GM12801 (cell line): ENCODE results near the gene DCDC1.

Experiments
- CTCF ChIP-seq: IDR thresholded peaks from one replicate; pipeline ENCODE4 v1.5.1; 2011; ENCODE audit warnings: control low read depth; ENCODE audit not compliant: insufficient read length; ENCODE audit errors: extremely low read depth

The DCDC1 gene

GRCh38 chr11:30859669-30860068 lies 509.9 kb downstream of the DCDC1 start:
- no peak for TF ChIP-seq CTCF

GRCh38 chr11:30855383-30856006 lies 514.0 kb downstream of the DCDC1 start:
- no peak for TF ChIP-seq CTCF

DNA sequence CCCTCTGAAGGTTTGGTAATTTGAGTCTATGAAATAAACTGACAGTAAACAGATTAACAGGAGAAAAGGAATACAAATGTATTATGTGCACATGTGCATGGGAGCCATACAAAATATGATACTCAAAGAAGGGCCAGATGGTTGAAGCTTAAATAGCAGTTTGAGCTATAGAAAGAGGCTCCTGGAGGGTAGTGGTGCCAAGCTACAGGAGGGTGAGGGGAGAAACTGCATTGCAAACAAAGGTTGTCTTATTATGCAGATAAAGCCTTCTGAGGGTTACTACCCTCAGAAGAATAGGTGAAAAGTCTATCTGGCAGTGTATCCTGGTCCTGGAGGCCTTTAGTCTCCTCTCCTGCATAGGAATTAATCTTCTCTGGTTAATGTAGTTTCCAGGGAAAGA lies 516.1 kb downstream of the DCDC1 start:
- no peak for TF ChIP-seq CTCF

DNA sequence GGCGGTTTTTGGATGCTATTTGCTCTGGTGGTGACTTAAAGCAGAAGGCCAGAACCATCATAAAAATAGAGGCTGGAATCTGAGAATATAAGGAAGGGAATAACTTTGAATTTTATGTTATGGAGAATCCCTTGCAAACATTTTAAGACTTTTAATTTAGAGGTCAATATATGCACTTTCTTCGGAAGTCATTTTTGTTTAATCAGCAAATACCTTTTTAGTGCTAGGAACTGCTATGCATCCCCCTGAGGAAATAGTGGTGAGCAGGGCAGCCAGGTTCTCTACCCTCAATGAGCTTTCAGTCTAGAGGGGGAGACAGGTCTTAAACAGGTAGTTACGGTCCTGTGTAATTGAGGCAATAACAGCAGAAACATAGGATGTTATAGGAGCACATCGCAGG lies 516.9 kb downstream of the DCDC1 start:
- TF ChIP-seq CTCF = no peak

DNA sequence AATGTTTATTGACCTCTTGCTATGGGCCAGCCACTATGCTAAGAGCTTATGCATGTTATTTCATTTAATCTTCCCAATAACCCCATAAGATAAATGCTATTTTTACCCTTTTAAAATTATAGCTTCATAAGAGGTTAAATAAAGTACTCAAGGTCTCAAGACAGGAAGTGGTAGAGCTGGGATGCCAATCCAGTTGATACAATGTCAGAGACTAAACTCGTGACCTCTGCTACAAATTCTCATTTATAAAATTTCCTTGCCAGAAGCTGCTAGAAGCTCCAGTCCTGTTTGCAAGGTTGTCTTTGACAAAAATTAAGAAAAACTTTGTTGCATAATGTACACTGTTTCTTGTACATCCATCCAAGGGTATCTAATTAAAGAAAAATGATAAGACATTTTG lies 517.4 kb downstream of the DCDC1 start:
- TF ChIP-seq CTCF = no peak

- TF ChIP-seq CTCF = no peak
Observed at GRCh38 chr11:30837252-30837651, 532.3 kb downstream of the DCDC1 start.

DNA sequence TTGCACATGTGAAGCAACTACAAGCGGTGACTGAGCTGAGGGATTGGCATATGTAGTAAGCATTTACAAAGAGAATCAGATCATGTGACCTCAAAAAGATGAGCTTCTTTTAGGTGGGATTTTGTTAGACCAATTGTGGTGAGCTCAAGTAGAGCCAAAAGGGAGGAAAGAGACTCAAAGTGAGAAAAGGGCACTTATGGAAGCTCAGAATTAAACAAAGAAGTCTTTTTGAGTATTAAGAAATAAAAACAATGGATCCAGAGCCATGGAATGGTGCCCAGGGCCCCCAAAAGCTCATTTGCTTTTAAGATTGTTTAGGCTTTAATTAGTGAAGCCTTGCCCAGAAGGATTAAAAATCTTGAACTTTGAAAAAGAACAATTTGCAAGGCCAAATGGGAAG lies 536.7 kb downstream of the DCDC1 start:
- TF ChIP-seq CTCF = no peak
